Heart left ventricle (tissue), 16 donors: Measurements from ENCODE around the gene RAB32. TPM values are rescaled to one million over a fixed set of nuclear protein-coding genes. Genes with fewer than 3 reads are reported as not detected.

Experiments used
- ATAC-seq, 4 donors: fragments of 200-7000 bp; cut with Tn5 transposase; one replicate each; pipeline ENCODE4 v1.9.1; 2020 to 2022; ENCODE audit warnings: moderate library complexity in 4 of 4, mild to moderate bottlenecking in 3 of 4, moderate number of reproducible peaks in 1 of 4
- DNase-seq, 5 donors: peaks; one replicate each; pipeline ENCODE4 v3.0.0-alpha.2; 2020
- H3K27ac ChIP-seq, 12 donors: fragments of 200-600 bp; sonication (generic) in 4 of 12; one replicate each; pipeline versions ENCODE4 v1.5.0 to v1.8.0; 2016 to 2022; ENCODE audit warnings: mild to moderate bottlenecking in 2 of 12
- H3K27me3 ChIP-seq, 9 donors: fragments of 200-600 bp; sonication (generic) in 2 of 9; one replicate each; pipeline versions ENCODE4 v1.5.1 to v1.8.0; 2016 to 2022; ENCODE audit warnings: mild to moderate bottlenecking in 3 of 9
- H3K36me3 ChIP-seq, 9 donors: fragments of 200-600 bp; sonication (generic) in 2 of 9; one replicate each; pipeline versions ENCODE4 v1.5.0 to v1.8.0; 2018 to 2022; ENCODE audit warnings: mild to moderate bottlenecking in 2 of 9
- H3K4me1 ChIP-seq, 12 donors: fragments of 200-600 bp; sonication (generic) in 4 of 12; one replicate each; pipeline versions ENCODE4 v1.5.0 to v1.8.0; 2016 to 2022; ENCODE audit warnings: mild to moderate bottlenecking in 3 of 12
- H3K4me3 ChIP-seq, 12 donors: fragments of 200-600 bp; sonication (generic) in 4 of 12; one replicate each; pipeline versions ENCODE4 v1.5.0 to v1.8.0; 2017 to 2022; ENCODE audit warnings: mild to moderate bottlenecking in 9 of 12, moderate library complexity in 4 of 12
- H3K9me3 ChIP-seq, 12 donors: fragments of 200-600 bp; sonication (generic) in 4 of 12; one replicate each; pipeline versions ENCODE4 v1.5.0 to v1.8.0; 2016 to 2022; ENCODE audit warnings: mild to moderate bottlenecking in 1 of 12
- CTCF ChIP-seq, 12 donors: fragments of 200-600 bp; sonication (generic) in 4 of 12; IDR thresholded peaks; one replicate each; pipeline versions ENCODE4 v1.5.0 to v1.8.0; 2018 to 2022; ENCODE audit warnings: antibody characterized with exemption in 12 of 12, mild to moderate bottlenecking in 5 of 12
- POLR2A ChIP-seq, 2 donors: fragments of 450-650 bp; IDR thresholded peaks; one replicate each; pipeline ENCODE4 v1.6.1; 2017; ENCODE audit warnings: antibody characterized with exemption in 2 of 2, mild to moderate bottlenecking in 2 of 2, moderate library complexity in 2 of 2
- WGBS, 4 donors: extraction: QIAGEN DNeasy Blood & Tissue Kit in 2 of 4; methylation state at CpG; one replicate each; pipeline versions ENCODE4 v1.1.5 to v1.1.7; 2013 to 2018; 5-methylcytosine and 5-hydroxymethylcytosine counted together
- intact Hi-C, 10 donors: fragments of 100-400 bp; cut with DNase I; formaldehyde crosslinking; loops; one replicate each; pipeline versions ENCODE4 v1.11.1 to v1.14.2; 2022
- polyA plus RNA-seq, 2 donors: library from polyadenylated mRNA; stranded (reverse); fragments of 200-250 nt; gene quantifications; one replicate each; pipeline ENCODE4 v1.2.3, GENCODE V29; 2013
- total RNA-seq, 9 donors: library from RNA; depleted of rRNA in 2 of 9; stranded (reverse); fragments of >200 nt in 2 of 9; fragmentation: NEBNext Ultra II Directional in 3 of 9; extraction: Animal tissue kit (Norgen Biotek cat#: 25700) in 3 of 9; gene quantifications; one replicate each; pipeline versions ENCODE4 v1.1.0 to v1.2.4, GENCODE V29; 2016 to 2023
- donor health status: ischemic (EF 13 %, LVEDD 7.1; RV severe dilation, severe dysfunction).
- donor health status: healthy with polysubstance abuse.
- donor health status: DM: no; HTN: yes; CAD: no.
- donor health status: DM: no; HTN: no; CAD: no.
- donor health status: ischemic (EF 25% LVEDD 6.9; RV normal size, moderate dysfunction).
- donor health status: ischemic (EF 25% LVEDD 5.7; RV mildly dilated, moderate dysfunction).
- donor health status: healthy.
- donor health status: DM: yes; HTN: yes; CAD: no.
- donor health status: ischemic (EF 35%, LVEDD 5.7; RV mildly dilated, moderate dysfunction).
- donor health status: nonischemic (EF 11% LVEDD 7.7; RV severe dilation, severe dysfunction).
- donor health status: DM: yes; HTN: yes; CAD: no.
- donor health status: PGD.
- donor health status: ischemic (EF 29% LVEDD 5.4; RV normal size, mild dysfunction).
- donor health status: nonischemic (EF 23%, LVEDD 6.1; RV moderate dilation, normal function).

Gene RAB32
- total and polyA plus RNA-seq, 11 donors, result 1.9 to 22.7 (median 7.7) TPM

DNA sequence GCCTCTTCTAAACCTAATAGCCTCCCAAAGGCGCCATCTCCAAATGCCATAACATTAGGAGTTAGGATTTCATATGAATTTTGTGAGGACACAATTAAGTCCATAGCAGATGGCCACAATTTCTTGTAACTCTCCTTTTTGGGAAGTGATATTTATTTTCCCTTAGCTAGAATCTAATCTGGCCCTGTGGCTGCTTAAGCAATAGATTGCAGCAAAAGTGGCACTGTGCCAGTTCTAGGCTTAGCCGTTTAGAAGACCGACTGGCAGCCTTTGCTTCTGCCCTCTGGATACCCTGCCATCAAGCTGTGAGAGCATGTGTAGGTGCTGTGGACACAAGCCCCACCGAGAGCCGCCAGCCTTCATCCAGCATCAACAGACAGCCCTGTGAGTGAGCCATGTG is 39.2 kb downstream of the RAB32 start:
- Histone ChIP-seq H3K4me3 (no peak overlapping the region), H3K4me1 (peaks cover 0 to 21% (median 0%) of the 10 kb centered on the region in 12 donors), H3K9me3 (no peaks in the 10 kb centered on the region), H3K27ac (peak overlapping the region in 1 of 12 donors; percentile 40), H3K27me3 (no peaks in the 10 kb centered on the region), H3K36me3 (no peaks in the 10 kb centered on the region)
- DNase-seq (peak in 3 of 5 donors; percentile 38 to 66 (median 41)), ATAC-seq (no peak)
- WGBS, 4 donors, result 49 to 67% (median 62%) methylated on average over 4 to 5 of the region's 5 CpGs
- TF ChIP-seq CTCF (IDR thresholded peaks at IDR 0.05) (no peak), POLR2A (IDR thresholded peaks at IDR 0.05) (no peak)
- intact Hi-C loops, result no loop called here

DNA sequence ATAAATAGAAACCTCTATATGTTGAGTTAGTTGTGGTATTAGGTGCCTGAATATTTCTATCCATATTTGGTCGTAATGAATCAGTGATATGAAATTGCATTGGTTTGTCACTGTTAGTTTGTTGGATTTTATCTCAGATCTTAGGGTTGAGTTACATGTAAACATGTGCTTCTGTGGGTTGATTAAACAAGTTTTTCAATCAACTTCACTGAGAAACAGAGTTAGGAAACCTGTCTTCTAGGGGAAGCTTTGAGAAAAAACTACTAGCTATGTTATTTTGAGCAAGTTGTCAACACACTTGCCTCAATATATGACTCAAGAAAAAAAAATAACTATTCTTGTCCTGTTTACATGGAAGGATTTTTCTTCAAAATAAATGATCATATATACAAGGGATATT is 40.3 kb downstream of the RAB32 start:
- 56 to 72% (median 68%) methylated on average over 1 of the region's 1 CpG for whole genome bisulfite sequencing, 4 donors
- H3K27ac ChIP-seq, result no peak overlapping the region

GRCh38 chr6:146587459-146587858 is 43.8 kb downstream of the RAB32 start:
- H3K9me3 ChIP-seq, result no peaks in the 10 kb centered on the region
- WGBS, 4 donors, result 0 to 90% (median 0%) methylated on average over 1 of the region's 1 CpG
- no peak for TF ChIP-seq POLR2A (IDR thresholded peaks at IDR 0.05)
- TF ChIP-seq CTCF (IDR thresholded peaks at IDR 0.05), result no peak
- intact Hi-C loops, result no loop called here
- H3K4me3 ChIP-seq, result no peak overlapping the region
- ATAC-seq, result no peak
- H3K36me3 ChIP-seq, result no peaks in the 10 kb centered on the region
- no peaks in the 10 kb centered on the region for H3K27me3 ChIP-seq
- no peak overlapping the region for H3K27ac ChIP-seq
- DNase-seq, result no peak
- H3K4me1 ChIP-seq, result peaks cover 0 to 20% (median 0%) of the 10 kb centered on the region in 12 donors

More for the DNA sequence above, 40.3 kb downstream of the RAB32 start:
- Histone ChIP-seq H3K9me3 (no peaks in the 10 kb centered on the region), H3K27me3 (no peaks in the 10 kb centered on the region), H3K4me1 (peaks cover 0 to 21% (median 0%) of the 10 kb centered on the region in 12 donors), H3K36me3 (no peaks in the 10 kb centered on the region), H3K4me3 (no peak overlapping the region)
- intact Hi-C loops, result no loop called here
- ATAC-seq (no peak), DNase-seq (no peak)
- TF ChIP-seq CTCF (IDR thresholded peaks at IDR 0.05) (no peak), POLR2A (IDR thresholded peaks at IDR 0.05) (no peak)

DNA sequence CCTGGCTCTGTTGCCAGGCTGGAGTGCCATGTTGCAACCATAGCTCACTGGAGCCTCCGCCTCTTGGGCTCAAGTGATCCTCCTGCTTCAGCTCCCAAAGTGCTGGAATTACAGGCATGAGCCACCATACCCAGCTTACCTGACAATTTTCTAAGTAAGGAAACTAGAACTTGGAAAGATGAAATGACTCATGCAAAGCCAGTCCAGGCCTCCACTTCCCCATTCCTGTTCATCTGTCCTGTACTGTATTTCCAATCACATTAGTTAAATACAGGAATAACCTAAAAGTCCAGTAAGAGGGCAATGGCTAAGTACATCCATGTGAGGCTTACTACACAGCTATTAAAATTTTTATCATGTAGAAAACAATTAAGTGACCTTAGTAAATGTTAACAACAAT is 46.9 kb downstream of the RAB32 start:
- no peak for ATAC-seq
- Histone ChIP-seq H3K9me3 (no peaks in the 10 kb centered on the region), H3K4me1 (peaks cover 0 to 25% (median 0%) of the 10 kb centered on the region in 12 donors), H3K36me3 (no peaks in the 10 kb centered on the region), H3K27me3 (peaks cover 0 to 7% (median 0%) of the 10 kb centered on the region in 9 donors), H3K27ac (no peak overlapping the region), H3K4me3 (no peak overlapping the region)
- DNase-seq, result no peak
- no peak for TF ChIP-seq CTCF (IDR thresholded peaks at IDR 0.05)
- no peak for TF ChIP-seq POLR2A (IDR thresholded peaks at IDR 0.05)
- intact Hi-C loops, result no loop called here
- 94 to 98% (median 96%) methylated on average over 1 of the region's 1 CpG for WGBS, 4 donors
